ENCODE results near the gene KLK15. TPM values are rescaled to one million over a fixed set of nuclear protein-coding genes. Genes with fewer than 3 reads are reported as not detected.

Gene KLK15
- polyA plus RNA-seq, 2 of the 4 experiments (the other 2 are of a cell fraction): not detected

DNA sequence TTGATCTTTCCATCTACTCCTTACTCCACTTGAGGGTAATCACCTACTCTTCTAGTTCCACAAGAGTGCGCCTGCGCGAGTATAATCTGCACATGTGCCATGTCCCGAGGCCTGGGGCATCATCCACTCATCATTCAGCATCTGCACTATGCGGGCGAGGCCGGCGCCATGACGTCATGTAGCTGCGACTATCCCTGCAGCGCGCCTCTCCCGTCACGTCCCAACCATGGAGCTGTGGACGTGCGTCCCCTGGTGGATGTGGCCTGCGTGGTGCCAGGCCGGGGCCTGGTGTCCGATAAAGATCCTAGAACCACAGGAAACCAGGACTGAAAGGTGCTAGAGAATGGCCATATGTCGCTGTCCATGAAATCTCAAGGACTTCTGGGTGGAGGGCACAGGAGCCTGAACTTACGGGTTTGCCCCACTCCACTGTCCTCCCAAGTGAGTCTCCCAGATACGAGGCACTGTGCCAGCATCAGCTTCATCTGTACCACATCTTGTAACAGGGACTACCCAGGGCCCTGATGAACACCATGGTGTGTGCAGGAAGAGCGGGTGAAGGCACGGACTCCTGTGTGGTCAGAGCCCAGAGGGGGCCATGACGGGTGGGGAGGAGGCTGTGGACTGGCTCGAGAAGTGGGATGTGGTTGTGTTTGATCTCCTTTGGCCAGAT lies 37.2 kb upstream of the KLK15 start (continued):
- TF ChIP-seq FOSL2 (IDR thresholded peaks at IDR 0.05) (no peak), FOSL2 (CRISPR knock-in tag; IDR thresholded peaks at IDR 0.05) (peak; percentile 55; the same call in 1 of the 2 replicates), PHF8 (IDR thresholded peaks at IDR 0.05; ENCODE audit: borderline replicate concordance, low read depth) (no peak), BHLHE40 (IDR thresholded peaks at IDR 0.05; ENCODE audit: low read depth, low read length) (no peak), TFCP2L1 (CRISPR knock-in tag; IDR thresholded peaks at IDR 0.05) (no peak), JUN (IDR thresholded peaks at IDR 0.05) (no peak), SMC3 (IDR thresholded peaks at IDR 0.05) (0 out of 3 replicates have a peak, but pooled peaks have one; percentile 14)
- TF ChIP-seq, protein P1, sequence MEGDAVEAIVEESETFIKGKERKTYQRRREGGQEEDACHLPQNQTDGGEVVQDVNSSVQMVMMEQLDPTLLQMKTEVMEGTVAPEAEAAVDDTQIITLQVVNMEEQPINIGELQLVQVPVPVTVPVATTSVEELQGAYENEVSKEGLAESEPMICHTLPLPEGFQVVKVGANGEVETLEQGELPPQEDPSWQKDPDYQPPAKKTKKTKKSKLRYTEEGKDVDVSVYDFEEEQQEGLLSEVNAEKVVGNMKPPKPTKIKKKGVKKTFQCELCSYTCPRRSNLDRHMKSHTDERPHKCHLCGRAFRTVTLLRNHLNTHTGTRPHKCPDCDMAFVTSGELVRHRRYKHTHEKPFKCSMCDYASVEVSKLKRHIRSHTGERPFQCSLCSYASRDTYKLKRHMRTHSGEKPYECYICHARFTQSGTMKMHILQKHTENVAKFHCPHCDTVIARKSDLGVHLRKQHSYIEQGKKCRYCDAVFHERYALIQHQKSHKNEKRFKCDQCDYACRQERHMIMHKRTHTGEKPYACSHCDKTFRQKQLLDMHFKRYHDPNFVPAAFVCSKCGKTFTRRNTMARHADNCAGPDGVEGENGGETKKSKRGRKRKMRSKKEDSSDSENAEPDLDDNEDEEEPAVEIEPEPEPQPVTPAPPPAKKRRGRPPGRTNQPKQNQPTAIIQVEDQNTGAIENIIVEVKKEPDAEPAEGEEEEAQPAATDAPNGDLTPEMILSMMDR (IDR thresholded peaks at IDR 0.05): peak; percentile 28

DNA sequence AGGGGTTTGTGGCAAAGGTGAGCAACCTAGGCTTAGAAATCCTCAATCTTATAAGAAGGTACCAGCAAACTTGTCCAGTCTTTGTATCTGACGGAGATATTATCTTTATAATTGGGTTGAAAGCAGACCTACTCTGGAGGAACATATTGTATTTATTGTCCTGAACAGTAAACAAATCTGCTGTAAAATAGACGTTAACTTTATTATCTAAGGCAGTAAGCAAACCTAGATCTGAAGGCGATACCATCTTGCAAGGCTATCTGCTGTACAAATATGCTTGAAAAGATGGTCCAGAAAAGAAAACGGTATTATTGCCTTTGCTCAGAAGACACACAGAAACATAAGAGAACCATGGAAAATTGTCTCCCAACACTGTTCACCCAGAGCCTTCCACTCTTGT lies 36.1 kb upstream of the KLK15 start:
- H3K9me3 ChIP-seq: 0 out of 3 replicates have a peak, but pooled peaks cover 6% of the 10 kb centered on the region
- no peak for TF ChIP-seq CHD4 (IDR thresholded peaks at IDR 0.05; ENCODE audit: borderline replicate concordance)
- no peak for TF ChIP-seq RFX5 (IDR thresholded peaks at IDR 0.05)
- no peak for TF ChIP-seq ZFP36 (IDR thresholded peaks at IDR 0.05; ENCODE audit: borderline replicate concordance, partially characterized antibody)
- TF ChIP-seq POLR2AphosphoS2 (conservative IDR thresholded peaks at IDR 0.05; ENCODE audit: low read length): no peak
- TF ChIP-seq, protein P2, sequence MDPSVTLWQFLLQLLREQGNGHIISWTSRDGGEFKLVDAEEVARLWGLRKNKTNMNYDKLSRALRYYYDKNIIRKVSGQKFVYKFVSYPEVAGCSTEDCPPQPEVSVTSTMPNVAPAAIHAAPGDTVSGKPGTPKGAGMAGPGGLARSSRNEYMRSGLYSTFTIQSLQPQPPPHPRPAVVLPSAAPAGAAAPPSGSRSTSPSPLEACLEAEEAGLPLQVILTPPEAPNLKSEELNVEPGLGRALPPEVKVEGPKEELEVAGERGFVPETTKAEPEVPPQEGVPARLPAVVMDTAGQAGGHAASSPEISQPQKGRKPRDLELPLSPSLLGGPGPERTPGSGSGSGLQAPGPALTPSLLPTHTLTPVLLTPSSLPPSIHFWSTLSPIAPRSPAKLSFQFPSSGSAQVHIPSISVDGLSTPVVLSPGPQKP (IDR thresholded peaks at IDR 0.05; ENCODE audit: low read depth, low read length): no peak
- TF ChIP-seq EP300 (IDR thresholded peaks at IDR 0.05): no peak
- TF ChIP-seq RNF2 (IDR thresholded peaks at IDR 0.05; ENCODE audit: borderline replicate concordance, low read depth): no peak
- no peak for TF ChIP-seq CHD2 (IDR thresholded peaks at IDR 0.05; ENCODE audit: low read length, partially characterized antibody)
- no peak for TF ChIP-seq TP53 (CRISPR knock-in tag; IDR thresholded peaks at IDR 0.05)
- TF ChIP-seq, protein P3, sequence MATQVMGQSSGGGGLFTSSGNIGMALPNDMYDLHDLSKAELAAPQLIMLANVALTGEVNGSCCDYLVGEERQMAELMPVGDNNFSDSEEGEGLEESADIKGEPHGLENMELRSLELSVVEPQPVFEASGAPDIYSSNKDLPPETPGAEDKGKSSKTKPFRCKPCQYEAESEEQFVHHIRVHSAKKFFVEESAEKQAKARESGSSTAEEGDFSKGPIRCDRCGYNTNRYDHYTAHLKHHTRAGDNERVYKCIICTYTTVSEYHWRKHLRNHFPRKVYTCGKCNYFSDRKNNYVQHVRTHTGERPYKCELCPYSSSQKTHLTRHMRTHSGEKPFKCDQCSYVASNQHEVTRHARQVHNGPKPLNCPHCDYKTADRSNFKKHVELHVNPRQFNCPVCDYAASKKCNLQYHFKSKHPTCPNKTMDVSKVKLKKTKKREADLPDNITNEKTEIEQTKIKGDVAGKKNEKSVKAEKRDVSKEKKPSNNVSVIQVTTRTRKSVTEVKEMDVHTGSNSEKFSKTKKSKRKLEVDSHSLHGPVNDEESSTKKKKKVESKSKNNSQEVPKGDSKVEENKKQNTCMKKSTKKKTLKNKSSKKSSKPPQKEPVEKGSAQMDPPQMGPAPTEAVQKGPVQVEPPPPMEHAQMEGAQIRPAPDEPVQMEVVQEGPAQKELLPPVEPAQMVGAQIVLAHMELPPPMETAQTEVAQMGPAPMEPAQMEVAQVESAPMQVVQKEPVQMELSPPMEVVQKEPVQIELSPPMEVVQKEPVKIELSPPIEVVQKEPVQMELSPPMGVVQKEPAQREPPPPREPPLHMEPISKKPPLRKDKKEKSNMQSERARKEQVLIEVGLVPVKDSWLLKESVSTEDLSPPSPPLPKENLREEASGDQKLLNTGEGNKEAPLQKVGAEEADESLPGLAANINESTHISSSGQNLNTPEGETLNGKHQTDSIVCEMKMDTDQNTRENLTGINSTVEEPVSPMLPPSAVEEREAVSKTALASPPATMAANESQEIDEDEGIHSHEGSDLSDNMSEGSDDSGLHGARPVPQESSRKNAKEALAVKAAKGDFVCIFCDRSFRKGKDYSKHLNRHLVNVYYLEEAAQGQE (IDR thresholded peaks at IDR 0.05): no peak
- no peak for TF ChIP-seq RARB (CRISPR knock-in tag; IDR thresholded peaks at IDR 0.05)
- TF ChIP-seq CEBPB (IDR thresholded peaks at IDR 0.05): no peak
- no peak for TF ChIP-seq FOSB (CRISPR knock-in tag; IDR thresholded peaks at IDR 0.05)
- TF ChIP-seq, protein P4, sequence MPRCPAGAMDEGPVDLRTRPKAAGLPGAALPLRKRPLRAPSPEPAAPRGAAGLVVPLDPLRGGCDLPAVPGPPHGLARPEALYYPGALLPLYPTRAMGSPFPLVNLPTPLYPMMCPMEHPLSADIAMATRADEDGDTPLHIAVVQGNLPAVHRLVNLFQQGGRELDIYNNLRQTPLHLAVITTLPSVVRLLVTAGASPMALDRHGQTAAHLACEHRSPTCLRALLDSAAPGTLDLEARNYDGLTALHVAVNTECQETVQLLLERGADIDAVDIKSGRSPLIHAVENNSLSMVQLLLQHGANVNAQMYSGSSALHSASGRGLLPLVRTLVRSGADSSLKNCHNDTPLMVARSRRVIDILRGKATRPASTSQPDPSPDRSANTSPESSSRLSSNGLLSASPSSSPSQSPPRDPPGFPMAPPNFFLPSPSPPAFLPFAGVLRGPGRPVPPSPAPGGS (IDR thresholded peaks at IDR 0.05): no peak
- TF ChIP-seq, protein P5, sequence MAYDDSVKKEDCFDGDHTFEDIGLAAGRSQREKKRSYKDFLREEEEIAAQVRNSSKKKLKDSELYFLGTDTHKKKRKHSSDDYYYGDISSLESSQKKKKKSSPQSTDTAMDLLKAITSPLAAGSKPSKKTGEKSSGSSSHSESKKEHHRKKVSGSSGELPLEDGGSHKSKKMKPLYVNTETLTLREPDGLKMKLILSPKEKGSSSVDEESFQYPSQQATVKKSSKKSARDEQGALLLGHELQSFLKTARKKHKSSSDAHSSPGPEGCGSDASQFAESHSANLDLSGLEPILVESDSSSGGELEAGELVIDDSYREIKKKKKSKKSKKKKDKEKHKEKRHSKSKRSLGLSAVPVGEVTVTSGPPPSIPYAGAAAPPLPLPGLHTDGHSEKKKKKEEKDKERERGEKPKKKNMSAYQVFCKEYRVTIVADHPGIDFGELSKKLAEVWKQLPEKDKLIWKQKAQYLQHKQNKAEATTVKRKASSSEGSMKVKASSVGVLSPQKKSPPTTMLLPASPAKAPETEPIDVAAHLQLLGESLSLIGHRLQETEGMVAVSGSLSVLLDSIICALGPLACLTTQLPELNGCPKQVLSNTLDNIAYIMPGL (CRISPR knock-in tag; IDR thresholded peaks at IDR 0.05; ENCODE audit: borderline replicate concordance): no peak
- no peak overlapping the region for H3K4me2 ChIP-seq
- no peak overlapping the region for H3K4me3 ChIP-seq
- no peaks in the 10 kb centered on the region for H3K4me1 ChIP-seq
- H3K27ac ChIP-seq: no peak overlapping the region
- DNase-seq (ENCODE audit: low read depth in 1 of 2, low spot score in 1 of 2) (no peak), ATAC-seq (no peak), FAIRE-seq (no peak)
- ChIA-PET CTCF (interaction anchor here (0.6 to 1.2 kb wide), 4 partner anchors 31 to 262 kb away, joined by 3 to 4 read pairs (median 4); no protein-coding TSS in a partner anchor), POLR2A (no interaction called here)
- 37% methylated on average over 4 of the region's 4 CpGs for WGBS (ENCODE audit: missing lambda C conversion rate)

All from A549 (cell line).